HAP-1 (cell line): ENCODE measurements around the gene GRK4.
"Not testable (repeated sequence)": the region's sequence is repeated elsewhere in the genome, so short reads cannot be mapped to it uniquely, and the experiment has no call there.

Experiments used
- DNase-seq, 2 experiments: peaks; one replicate each; pipeline ENCODE4 v3.0.0-alpha.2; 2016 to 2020; ENCODE audit warnings: low spot score in 2 of 2
- H3K27me3 ChIP-seq: fragments of 250-450 bp; sonication (Bioruptor Pico); 2 replicates; pipeline ENCODE4 v1.5.1; 2020; ENCODE audit warnings: low read depth, mild to moderate bottlenecking, moderate library complexity
- H3K36me3 ChIP-seq: fragments of 250-450 bp; sonication (Bioruptor Pico); replicated peaks from 2 replicates; pipeline ENCODE4 v1.5.1; 2020; ENCODE audit warnings: mild to moderate bottlenecking
- H3K4me1 ChIP-seq: fragments of 250-450 bp; sonication (Bioruptor Pico); 2 replicates; pipeline ENCODE4 v1.5.1; 2020; ENCODE audit warnings: mild to moderate bottlenecking
- H3K4me3 ChIP-seq: fragments of 250-450 bp; sonication (Bioruptor Pico); 2 replicates; pipeline ENCODE4 v1.5.1; 2020; ENCODE audit warnings: mild to moderate bottlenecking, moderate library complexity
- H3K9me3 ChIP-seq: fragments of 250-450 bp; sonication (Bioruptor Pico); 2 replicates; pipeline ENCODE4 v1.5.1; 2020; ENCODE audit warnings: mild to moderate bottlenecking, moderate library complexity
- in situ Hi-C: fragments of 300-500 bp; cut with MboI; formaldehyde crosslinking; loops from 3 replicates; pipeline ENCODE4 v1.14.3; 2020; ENCODE audit warnings: low sequenced_read_pairs, inconsistent platforms, mixed read lengths

Gene GRK4

GRCh38 chr4:2965262-2965661 lies 1.9 kb downstream of the GRK4 start:
- Histone ChIP-seq H3K4me3 (no peak overlapping the region), H3K27me3 (no peaks in the 10 kb centered on the region), H3K9me3 (no peaks in the 10 kb centered on the region), H3K4me1 (peaks cover 10% of the 10 kb centered on the region), H3K36me3 (peaks cover 11% of the 10 kb centered on the region)
- in situ Hi-C loops: no loop called here
- DNase-seq: no peak

- H3K27me3 ChIP-seq: no peaks in the 10 kb centered on the region
- DNase-seq: no peak
- in situ Hi-C loops: no loop called here
These were observed 5.0 kb downstream of the GRK4 start for GRCh38 chr4:2968381-2968780.

GRCh38 chr4:2971275-2971674 lies 7.9 kb downstream of the GRK4 start:
- Histone ChIP-seq H3K4me3 (no peak overlapping the region), H3K4me1 (no peaks in the 10 kb centered on the region), H3K36me3 (no peaks in the 10 kb centered on the region), H3K9me3 (no peaks in the 10 kb centered on the region), H3K27me3 (no peaks in the 10 kb centered on the region)
- in situ Hi-C loops: no loop called here
- no peak for DNase-seq

More at GRCh38 chr4:2968381-2968780, 5.0 kb downstream of the GRK4 start:
- Histone ChIP-seq H3K9me3 (no peaks in the 10 kb centered on the region), H3K4me1 (peaks cover 10% of the 10 kb centered on the region), H3K4me3 (no peak overlapping the region), H3K36me3 (no peaks in the 10 kb centered on the region)

- no peaks in the 10 kb centered on the region for H3K4me1 ChIP-seq
- in situ Hi-C loops: no loop called here
These were observed 14.1 kb downstream of the GRK4 start for GRCh38 chr4:2977211-2978088.

GRCh38 chr4:2981256-2981819 lies 18.0 kb downstream of the GRK4 start:
- no peak overlapping the region for H3K4me3 ChIP-seq
- H3K4me1 ChIP-seq: no peaks in the 10 kb centered on the region
- H3K27me3 ChIP-seq: no peaks in the 10 kb centered on the region; the same call in 1 of the 2 replicates
- DNase-seq: no peak
- in situ Hi-C loops: no loop called here
- no peaks in the 10 kb centered on the region for H3K36me3 ChIP-seq
- H3K9me3 ChIP-seq: peaks cover 6% of the 10 kb centered on the region

More at GRCh38 chr4:2977211-2978088, 14.1 kb downstream of the GRK4 start:
- Histone ChIP-seq H3K4me3 (no peak overlapping the region), H3K9me3 (peaks cover 6% of the 10 kb centered on the region; the same call in 1 of the 2 replicates), H3K36me3 (no peaks in the 10 kb centered on the region), H3K27me3 (no peaks in the 10 kb centered on the region)
- no peak for DNase-seq

GRCh38 chr4:2982012-2982411 lies 18.6 kb downstream of the GRK4 start:
- no peaks in the 10 kb centered on the region for H3K4me1 ChIP-seq
- H3K27me3 ChIP-seq: no peaks in the 10 kb centered on the region; the same call in 1 of the 2 replicates
- peaks cover 6% of the 10 kb centered on the region for H3K9me3 ChIP-seq
- no peak overlapping the region for H3K4me3 ChIP-seq
- no peaks in the 10 kb centered on the region for H3K36me3 ChIP-seq
- no peak for DNase-seq
- in situ Hi-C loops: no loop called here

GRCh38 chr4:2983715-2984114 lies 20.3 kb downstream of the GRK4 start:
- in situ Hi-C loops, H3K36me3 ChIP-seq, H3K4me3 ChIP-seq, H3K9me3 ChIP-seq, DNase-seq, H3K27me3 ChIP-seq, H3K4me1 ChIP-seq: not testable (repeated sequence)

- no peaks in the 10 kb centered on the region for H3K27me3 ChIP-seq
- no peaks in the 10 kb centered on the region for H3K36me3 ChIP-seq
- H3K9me3 ChIP-seq: no peaks in the 10 kb centered on the region
- no peak for DNase-seq
- H3K4me3 ChIP-seq: no peak overlapping the region
- in situ Hi-C loops: no loop called here
- no peaks in the 10 kb centered on the region for H3K4me1 ChIP-seq
These were observed 27.9 kb downstream of the GRK4 start for GRCh38 chr4:2991243-2991642.

- no peak for DNase-seq
- H3K9me3 ChIP-seq: no peaks in the 10 kb centered on the region
These were observed 31.5 kb downstream of the GRK4 start for GRCh38 chr4:2994917-2995316.

GRCh38 chr4:2995546-2996265 lies 32.3 kb downstream of the GRK4 start:
- Histone ChIP-seq H3K4me3 (no peak overlapping the region), H3K27me3 (no peaks in the 10 kb centered on the region), H3K36me3 (no peaks in the 10 kb centered on the region), H3K4me1 (no peaks in the 10 kb centered on the region), H3K9me3 (no peaks in the 10 kb centered on the region)
- in situ Hi-C loops: no loop called here
- DNase-seq: no peak

More at GRCh38 chr4:2994917-2995316, 31.5 kb downstream of the GRK4 start:
- no peaks in the 10 kb centered on the region for H3K36me3 ChIP-seq
- no peaks in the 10 kb centered on the region for H3K27me3 ChIP-seq
- no peaks in the 10 kb centered on the region for H3K4me1 ChIP-seq
- in situ Hi-C loops: no loop called here
- no peak overlapping the region for H3K4me3 ChIP-seq

- no peaks in the 10 kb centered on the region for H3K9me3 ChIP-seq
- no peaks in the 10 kb centered on the region for H3K27me3 ChIP-seq
- H3K36me3 ChIP-seq: no peaks in the 10 kb centered on the region
- H3K4me3 ChIP-seq: no peak overlapping the region
- no peak for DNase-seq
- H3K4me1 ChIP-seq: no peaks in the 10 kb centered on the region
- in situ Hi-C loops: no loop called here
These were observed 33.0 kb downstream of the GRK4 start for GRCh38 chr4:2996415-2996814.

- Histone ChIP-seq H3K27me3 (no peaks in the 10 kb centered on the region), H3K4me3 (no peak overlapping the region)
- in situ Hi-C loops: no loop called here
These were observed 44.4 kb downstream of the GRK4 start for GRCh38 chr4:3007724-3008123.

GRCh38 chr4:3009422-3009821 lies 46.1 kb downstream of the GRK4 start:
- peak in 1 of 2 experiments; percentile 38 for DNase-seq
- Histone ChIP-seq H3K4me3 (no peak overlapping the region), H3K36me3 (no peaks in the 10 kb centered on the region), H3K27me3 (no peaks in the 10 kb centered on the region), H3K9me3 (no peaks in the 10 kb centered on the region), H3K4me1 (no peaks in the 10 kb centered on the region)
- in situ Hi-C loops: no loop called here

More at GRCh38 chr4:3007724-3008123, 44.4 kb downstream of the GRK4 start:
- Histone ChIP-seq H3K9me3 (no peaks in the 10 kb centered on the region), H3K36me3 (no peaks in the 10 kb centered on the region), H3K4me1 (no peaks in the 10 kb centered on the region)
- DNase-seq: no peak

GRCh38 chr4:3010577-3010976 lies 47.2 kb downstream of the GRK4 start:
- no peak for DNase-seq
- in situ Hi-C loops: no loop called here
- Histone ChIP-seq H3K4me1 (no peaks in the 10 kb centered on the region), H3K4me3 (no peak overlapping the region), H3K9me3 (no peaks in the 10 kb centered on the region), H3K36me3 (no peaks in the 10 kb centered on the region), H3K27me3 (no peaks in the 10 kb centered on the region)
